Liver (tissue), 9 donors: Measurements from ENCODE around the gene DDX52. TPM values are rescaled to one million over a fixed set of nuclear protein-coding genes. Genes with fewer than 3 reads are reported as not detected.

Experiments
- DNase-seq: peaks from one replicate; pipeline ENCODE4 v3.0.0-alpha.2; 2017; ENCODE audit warnings: low spot score
- H3K27ac ChIP-seq, 2 donors: one replicate each; pipeline ENCODE4 v1.7.0; 2013; ENCODE audit warnings: inconsistent platforms in 2 of 2, low read length in 2 of 2, control low read depth in 1 of 2, low read depth in 1 of 2, mild to moderate bottlenecking in 1 of 2
- H3K27me3 ChIP-seq, 4 donors: one replicate each; pipeline versions ENCODE4 v1.6.1 to v1.7.0; 2013; ENCODE audit warnings: low read length in 3 of 4, inconsistent platforms in 1 of 4, mild to moderate bottlenecking in 1 of 4, moderate library complexity in 1 of 4; ENCODE audit not compliant: control insufficient read depth in 4 of 4, insufficient read depth in 4 of 4
- H3K36me3 ChIP-seq, 4 donors: one replicate each; pipeline versions ENCODE4 v1.6.1 to v1.7.0; 2013; ENCODE audit warnings: low read length in 3 of 4, mild to moderate bottlenecking in 3 of 4, low read depth in 1 of 4, moderate library complexity in 1 of 4; ENCODE audit not compliant: control insufficient read depth in 4 of 4, insufficient read depth in 3 of 4
- H3K4me1 ChIP-seq, 4 donors: one replicate each; pipeline versions ENCODE4 v1.6.1 to v1.7.0; 2013; ENCODE audit warnings: low read length in 3 of 4, mild to moderate bottlenecking in 3 of 4, moderate library complexity in 1 of 4; ENCODE audit not compliant: control insufficient read depth in 4 of 4, insufficient read depth in 4 of 4
- H3K4me3 ChIP-seq, 3 donors: one replicate each; pipeline versions ENCODE4 v1.6.1 to v1.7.0; 2013; ENCODE audit warnings: low read length in 3 of 3, control low read depth in 1 of 3, low read depth in 1 of 3, mild to moderate bottlenecking in 1 of 3
- H3K9ac ChIP-seq, 2 donors: one replicate each; pipeline ENCODE4 v1.7.0; 2013; ENCODE audit warnings: low read length in 2 of 2, mild to moderate bottlenecking in 2 of 2, moderate library complexity in 2 of 2, control low read depth in 1 of 2, low read depth in 1 of 2
- H3K9me3 ChIP-seq, 4 donors: one replicate each; pipeline versions ENCODE4 v1.6.1 to v1.7.0; 2013; ENCODE audit warnings: low read length in 3 of 4; ENCODE audit not compliant: control insufficient read depth in 4 of 4
- EGR1 ChIP-seq, 2 donors: IDR thresholded peaks; 2 replicates each; pipeline ENCODE4 v1.6.1; 2016 to 2018; ENCODE audit warnings: antibody characterized with exemption in 2 of 2, low read depth in 2 of 2
- FOXA1 ChIP-seq: IDR thresholded peaks from 2 replicates; pipeline ENCODE4 v1.6.1; 2016; ENCODE audit warnings: antibody characterized with exemption
- GABPA ChIP-seq, 2 donors: IDR thresholded peaks in 1 of 2; conservative IDR thresholded peaks in 1 of 2; 2 replicates each; pipeline ENCODE4 v1.6.1; 2016; ENCODE audit warnings: antibody characterized with exemption in 2 of 2, mild to moderate bottlenecking in 1 of 2, moderate library complexity in 1 of 2
- HNF4A ChIP-seq, 2 donors: conservative IDR thresholded peaks; 2 replicates each; pipeline ENCODE4 v1.6.1; 2016; ENCODE audit warnings: antibody characterized with exemption in 2 of 2, mild to moderate bottlenecking in 2 of 2
- HNF4G ChIP-seq: IDR thresholded peaks from 2 replicates; pipeline ENCODE4 v1.6.1; 2016; ENCODE audit warnings: antibody characterized with exemption
- JUND ChIP-seq, 2 donors: IDR thresholded peaks; 2 replicates each; pipeline ENCODE4 v1.6.1; 2016; ENCODE audit warnings: antibody characterized with exemption in 2 of 2
- NR2F2 ChIP-seq: IDR thresholded peaks from 2 replicates; pipeline ENCODE4 v1.6.1; 2016; ENCODE audit warnings: antibody characterized with exemption
- RAD21 ChIP-seq, 2 donors: IDR thresholded peaks; 2 replicates each; pipeline ENCODE4 v1.6.1; 2016; ENCODE audit warnings: antibody characterized with exemption in 2 of 2, mild to moderate bottlenecking in 2 of 2
- RXRA ChIP-seq, 2 donors: IDR thresholded peaks; 2 replicates each; pipeline ENCODE4 v1.6.1; 2017 to 2018; ENCODE audit warnings: antibody characterized with exemption in 2 of 2, mild to moderate bottlenecking in 1 of 2
- SP1 ChIP-seq: IDR thresholded peaks from 2 replicates; pipeline ENCODE4 v1.6.1; 2018; ENCODE audit warnings: antibody characterized with exemption, mild to moderate bottlenecking
- TAF1 ChIP-seq: conservative IDR thresholded peaks from 2 replicates; pipeline ENCODE4 v1.6.1; 2016; ENCODE audit warnings: antibody characterized with exemption, mild to moderate bottlenecking
- YY1 ChIP-seq: IDR thresholded peaks from 2 replicates; pipeline ENCODE4 v1.6.1; 2016; ENCODE audit warnings: antibody characterized with exemption, mild to moderate bottlenecking
- WGBS: extraction: QIAGEN DNeasy Blood & Tissue Kit; methylation state at CpG from one replicate; pipeline ENCODE4 v1.1.7; 2013; 5-methylcytosine and 5-hydroxymethylcytosine counted together
- polyA plus RNA-seq, 2 donors: library from polyadenylated mRNA; stranded (reverse) in 1 of 2; unstranded in 1 of 2; fragments of 200-250 nt in 1 of 2; fragments of >200 nt in 1 of 2; fragmentation: Nextera tagmentation in 1 of 2; extraction: Ambion mirVana in 1 of 2; gene quantifications; one replicate each; pipeline versions ENCODE4 v1.2.1 to v1.2.3, GENCODE V29; 2013 to 2015
- total RNA-seq, 2 donors: library from RNA; depleted of rRNA; stranded (reverse); fragments of >200 nt; gene quantifications; one replicate each; pipeline ENCODE4 v1.2.3, GENCODE V29; 2014
- TF ChIP-seq, protein P1 (sequence below): fragments of 150-350 bp; IDR thresholded peaks from 2 replicates; pipeline ENCODE4 v1.5.1; 2017; ENCODE audit warnings: improper control_type of control experiment, low read depth, low read length; ENCODE audit not compliant: missing input control
- TF ChIP-seq, protein P2 (sequence below): IDR thresholded peaks from 2 replicates; pipeline ENCODE4 v1.6.1; 2016; ENCODE audit warnings: antibody characterized with exemption
- TF ChIP-seq, protein P3 (sequence below): IDR thresholded peaks from 2 replicates; pipeline ENCODE4 v1.6.1; 2016; ENCODE audit warnings: antibody characterized with exemption
- TF ChIP-seq, protein P4 (sequence below): IDR thresholded peaks from 2 replicates; pipeline ENCODE4 v1.6.1; 2016; ENCODE audit warnings: antibody characterized with exemption
- donor health status: healthy.
- donor health status: healthy.
- donor health status: healthy.
- donor health status: healthy.
- donor health status: healthy.

DDX52 gene
- total and polyA plus RNA-seq, 4 donors = 4.6 to 14.1 (median 11.6) TPM

DNA sequence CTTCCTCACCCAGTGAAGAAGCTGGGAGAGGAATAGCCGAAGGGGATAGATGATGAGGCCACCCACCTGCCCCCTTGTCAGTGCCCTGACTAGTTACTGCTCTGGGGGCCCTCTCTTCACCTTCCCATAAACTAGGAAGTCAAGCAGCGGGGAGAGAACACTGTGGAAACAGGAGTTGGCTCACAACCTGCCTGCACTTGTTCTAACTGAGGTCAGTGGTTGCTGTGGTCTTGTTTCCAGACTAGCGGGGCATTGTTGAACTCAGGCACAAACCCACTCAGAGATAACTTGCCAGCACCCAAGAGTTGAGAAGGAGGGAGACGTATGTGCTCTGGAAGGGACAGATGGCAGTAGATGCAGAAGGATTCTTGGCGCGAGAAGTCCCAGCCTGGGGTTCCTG, 48.6 kb upstream of the DDX52 start:
- H3K36me3 ChIP-seq = peaks cover 0 to 7% (median 2%) of the 10 kb centered on the region in 4 donors
- peaks cover 0 to 5% (median 0%) of the 10 kb centered on the region in 4 donors for H3K4me1 ChIP-seq
- H3K9me3 ChIP-seq = no peaks in the 10 kb centered on the region
- no peak for TF ChIP-seq HNF4G
- TF ChIP-seq RAD21 (IDR thresholded peaks at IDR 0.05) = no peak
- TF ChIP-seq FOXA1 = no peak
- 90% methylated on average over 6 of the region's 6 CpGs for WGBS
- no peak overlapping the region for H3K9ac ChIP-seq
- H3K27ac ChIP-seq = no peak overlapping the region
- no peak for DNase-seq
- no peak overlapping the region for H3K4me3 ChIP-seq
- H3K27me3 ChIP-seq = no peaks in the 10 kb centered on the region

DNA sequence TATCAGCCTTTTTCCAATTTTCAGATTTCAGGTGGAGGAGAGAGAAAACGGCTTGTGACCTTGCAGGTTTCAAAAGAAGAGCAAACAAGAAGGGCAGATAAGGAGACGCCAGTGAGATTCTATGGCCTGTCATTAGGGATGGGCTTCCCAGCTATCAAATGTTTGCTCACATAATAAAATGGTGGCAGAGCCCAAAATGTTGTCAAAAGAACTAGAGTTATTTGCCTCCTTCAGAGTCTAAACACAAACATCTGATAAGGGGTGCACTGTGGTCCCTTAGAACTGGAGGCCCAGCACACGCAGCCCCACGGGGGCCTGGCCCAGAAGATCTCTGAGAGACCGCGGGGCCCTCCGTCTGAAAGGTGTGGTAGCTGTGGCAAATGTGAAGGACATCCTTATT, 46.1 kb upstream of the DDX52 start:
- TF ChIP-seq HNF4G = no peak
- no peak for TF ChIP-seq HNF4A (conservative IDR thresholded peaks at IDR 0.05)
- no peak for TF ChIP-seq SP1
- TF ChIP-seq, protein P1, sequence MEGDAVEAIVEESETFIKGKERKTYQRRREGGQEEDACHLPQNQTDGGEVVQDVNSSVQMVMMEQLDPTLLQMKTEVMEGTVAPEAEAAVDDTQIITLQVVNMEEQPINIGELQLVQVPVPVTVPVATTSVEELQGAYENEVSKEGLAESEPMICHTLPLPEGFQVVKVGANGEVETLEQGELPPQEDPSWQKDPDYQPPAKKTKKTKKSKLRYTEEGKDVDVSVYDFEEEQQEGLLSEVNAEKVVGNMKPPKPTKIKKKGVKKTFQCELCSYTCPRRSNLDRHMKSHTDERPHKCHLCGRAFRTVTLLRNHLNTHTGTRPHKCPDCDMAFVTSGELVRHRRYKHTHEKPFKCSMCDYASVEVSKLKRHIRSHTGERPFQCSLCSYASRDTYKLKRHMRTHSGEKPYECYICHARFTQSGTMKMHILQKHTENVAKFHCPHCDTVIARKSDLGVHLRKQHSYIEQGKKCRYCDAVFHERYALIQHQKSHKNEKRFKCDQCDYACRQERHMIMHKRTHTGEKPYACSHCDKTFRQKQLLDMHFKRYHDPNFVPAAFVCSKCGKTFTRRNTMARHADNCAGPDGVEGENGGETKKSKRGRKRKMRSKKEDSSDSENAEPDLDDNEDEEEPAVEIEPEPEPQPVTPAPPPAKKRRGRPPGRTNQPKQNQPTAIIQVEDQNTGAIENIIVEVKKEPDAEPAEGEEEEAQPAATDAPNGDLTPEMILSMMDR = no peak
- TF ChIP-seq EGR1 (IDR thresholded peaks at IDR 0.05; ENCODE audit: low read depth in 2 of 2) = no peak
- no peak for TF ChIP-seq RAD21 (IDR thresholded peaks at IDR 0.05)
- TF ChIP-seq FOXA1 = no peak
- TF ChIP-seq RXRA (IDR thresholded peaks at IDR 0.05) = no peak
- TF ChIP-seq, protein P2, sequence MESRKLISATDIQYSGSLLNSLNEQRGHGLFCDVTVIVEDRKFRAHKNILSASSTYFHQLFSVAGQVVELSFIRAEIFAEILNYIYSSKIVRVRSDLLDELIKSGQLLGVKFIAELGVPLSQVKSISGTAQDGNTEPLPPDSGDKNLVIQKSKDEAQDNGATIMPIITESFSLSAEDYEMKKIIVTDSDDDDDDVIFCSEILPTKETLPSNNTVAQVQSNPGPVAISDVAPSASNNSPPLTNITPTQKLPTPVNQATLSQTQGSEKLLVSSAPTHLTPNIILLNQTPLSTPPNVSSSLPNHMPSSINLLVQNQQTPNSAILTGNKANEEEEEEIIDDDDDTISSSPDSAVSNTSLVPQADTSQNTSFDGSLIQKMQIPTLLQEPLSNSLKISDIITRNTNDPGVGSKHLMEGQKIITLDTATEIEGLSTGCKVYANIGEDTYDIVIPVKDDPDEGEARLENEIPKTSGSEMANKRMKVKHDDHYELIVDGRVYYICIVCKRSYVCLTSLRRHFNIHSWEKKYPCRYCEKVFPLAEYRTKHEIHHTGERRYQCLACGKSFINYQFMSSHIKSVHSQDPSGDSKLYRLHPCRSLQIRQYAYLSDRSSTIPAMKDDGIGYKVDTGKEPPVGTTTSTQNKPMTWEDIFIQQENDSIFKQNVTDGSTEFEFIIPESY = no peak
- no peak for TF ChIP-seq NR2F2
- no peak for TF ChIP-seq JUND (IDR thresholded peaks at IDR 0.05)
- no peak for TF ChIP-seq GABPA (IDR thresholded peaks at IDR 0.05 in 1 of 2, conservative IDR thresholded peaks at IDR 0.05 in 1 of 2)
- TF ChIP-seq, protein P3, sequence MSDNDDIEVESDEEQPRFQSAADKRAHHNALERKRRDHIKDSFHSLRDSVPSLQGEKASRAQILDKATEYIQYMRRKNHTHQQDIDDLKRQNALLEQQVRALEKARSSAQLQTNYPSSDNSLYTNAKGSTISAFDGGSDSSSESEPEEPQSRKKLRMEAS = no peak
- Histone ChIP-seq H3K4me1 (peaks cover 0 to 5% (median 0%) of the 10 kb centered on the region in 4 donors), H3K27me3 (no peaks in the 10 kb centered on the region), H3K9me3 (no peaks in the 10 kb centered on the region), H3K36me3 (peaks cover 0 to 10% (median 5%) of the 10 kb centered on the region in 4 donors), H3K27ac (no peak overlapping the region), H3K4me3 (no peak overlapping the region), H3K9ac (no peak overlapping the region)
- 72% methylated on average over 7 of the region's 7 CpGs for WGBS
- DNase-seq = no peak

DNA sequence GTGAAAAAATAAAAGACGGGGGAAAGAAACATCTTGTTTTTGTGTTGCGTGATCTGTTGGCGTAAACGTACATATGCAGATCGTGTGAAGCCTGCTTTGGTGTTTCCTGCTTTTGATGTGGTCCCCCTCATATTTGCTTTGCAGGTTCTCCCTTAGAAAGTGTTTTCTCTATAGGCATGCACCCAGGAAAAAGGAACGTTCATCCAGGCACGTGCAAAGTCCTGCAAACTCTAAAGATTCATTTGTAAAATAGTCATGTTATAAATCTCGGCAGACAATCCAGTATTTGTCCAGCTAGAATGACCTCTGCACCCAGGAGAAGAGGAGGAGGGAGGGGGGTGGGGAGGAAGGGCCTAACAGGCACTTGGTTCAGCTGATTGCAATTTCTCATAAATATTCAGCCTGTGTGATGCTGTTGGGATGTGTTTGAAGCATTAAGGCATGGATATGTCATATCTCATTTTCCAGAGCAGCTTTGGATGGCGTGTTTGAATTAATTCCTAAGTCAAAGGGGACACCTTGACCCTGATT, 40.3 kb upstream of the DDX52 start:
- no peaks in the 10 kb centered on the region for H3K27me3 ChIP-seq
- no peaks in the 10 kb centered on the region for H3K9me3 ChIP-seq
- peaks cover 0 to 11% (median 8%) of the 10 kb centered on the region in 4 donors for H3K4me1 ChIP-seq
- WGBS = 46% methylated on average over 9 of the region's 9 CpGs
- H3K36me3 ChIP-seq = peaks cover 0 to 8% (median 4%) of the 10 kb centered on the region in 4 donors
- DNase-seq = no peak
- no peak overlapping the region for H3K4me3 ChIP-seq
- no peak overlapping the region for H3K9ac ChIP-seq
- peak overlapping the region; percentile 21 to 62 for H3K27ac ChIP-seq
- no peak for TF ChIP-seq TAF1
- TF ChIP-seq, protein P3 = peak; percentile 55
- TF ChIP-seq YY1 = peak; percentile 40
- TF ChIP-seq, protein P4, sequence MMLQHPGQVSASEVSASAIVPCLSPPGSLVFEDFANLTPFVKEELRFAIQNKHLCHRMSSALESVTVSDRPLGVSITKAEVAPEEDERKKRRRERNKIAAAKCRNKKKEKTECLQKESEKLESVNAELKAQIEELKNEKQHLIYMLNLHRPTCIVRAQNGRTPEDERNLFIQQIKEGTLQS = no peak
- TF ChIP-seq, protein P2 = peak; percentile 37
- TF ChIP-seq, protein P1 = no peak
- TF ChIP-seq HNF4A (conservative IDR thresholded peaks at IDR 0.05) = peak; percentile 78 to 82
